Measurements from ENCODE around the gene PINLYP. TPM values are rescaled to one million over a fixed set of nuclear protein-coding genes. Genes with fewer than 3 reads are reported as not detected.

The PINLYP gene
- total RNA-seq, 2 experiments from 2014 or later = 0.40 to 4.9 TPM

- Histone ChIP-seq H3K4me3 (ENCODE audit: low read depth, low read length, poor library complexity, severe bottlenecking) (no peak overlapping the region), H3K9me3 (ENCODE audit: low read length) (no peaks in the 10 kb centered on the region), H4K20me1 (ENCODE audit: insufficient read depth, low read length) (no peaks in the 10 kb centered on the region), H3K27ac (ENCODE audit: low read depth, low read length, poor library complexity, severe bottlenecking) (no peak overlapping the region), H3K36me3 (ENCODE audit: insufficient read depth, low read length) (no peaks in the 10 kb centered on the region), H3K4me1 (ENCODE audit: insufficient read depth, low read length, poor library complexity, severe bottlenecking) (peaks cover 12% of the 10 kb centered on the region), H3K9me2 (ENCODE audit: insufficient read depth, low read length) (no peaks in the 10 kb centered on the region), H3K4me2 (ENCODE audit: low read length) (no peak overlapping the region), H2AFZ (ENCODE audit: low read length) (no peak overlapping the region), H3K79me2 (ENCODE audit: insufficient read depth, low read depth, low read length) (peaks cover 8% of the 10 kb centered on the region; the same call in 1 of the 2 replicates)
- no peak for TF ChIP-seq EZH2phosphoT487 (IDR thresholded peaks at IDR 0.05; ENCODE audit: borderline replicate concordance, low read depth, low read length)
- no peak for TF ChIP-seq CTCF (conservative IDR thresholded peaks at IDR 0.05; ENCODE audit: low read length)
- CTCF ChIA-PET (ENCODE audit: unreplicated experiment) = no interaction called here
- intact Hi-C loops (cut with micrococcal nuclease; ENCODE audit: unreplicated experiment) = no loop called here
- POLR2A ChIA-PET = no interaction called here
- DNase-seq (ENCODE audit: low spot score) = no peak
- BruUV-seq (replicated peaks) = no TSS peak
These were observed 48.5 kb downstream of the PINLYP start for GRCh38 chr19:43623889-43624670.

GRCh38 chr19:43624933-43625332, 49.3 kb downstream of the PINLYP start:
- peak; percentile 92 for DNase-seq (ENCODE audit: low spot score)
- intact Hi-C loops (cut with micrococcal nuclease; ENCODE audit: unreplicated experiment) = no loop called here
- TF ChIP-seq EZH2phosphoT487 (IDR thresholded peaks at IDR 0.05; ENCODE audit: borderline replicate concordance, low read depth, low read length) (no peak), CTCF (conservative IDR thresholded peaks at IDR 0.05; ENCODE audit: low read length) (peak; percentile 69)
- Histone ChIP-seq H3K9me2 (ENCODE audit: insufficient read depth, low read length) (no peaks in the 10 kb centered on the region), H3K4me2 (ENCODE audit: low read length) (peak overlapping the region; percentile 16; the same call in 1 of the 2 replicates), H3K27ac (ENCODE audit: low read depth, low read length, poor library complexity, severe bottlenecking) (no peak overlapping the region), H3K4me1 (ENCODE audit: insufficient read depth, low read length, poor library complexity, severe bottlenecking) (peaks cover 12% of the 10 kb centered on the region), H3K9me3 (ENCODE audit: low read length) (no peaks in the 10 kb centered on the region), H2AFZ (ENCODE audit: low read length) (no peak overlapping the region), H3K79me2 (ENCODE audit: insufficient read depth, low read depth, low read length) (peaks cover 8% of the 10 kb centered on the region; the same call in 1 of the 2 replicates), H4K20me1 (ENCODE audit: insufficient read depth, low read length) (no peaks in the 10 kb centered on the region), H3K36me3 (ENCODE audit: insufficient read depth, low read length) (no peaks in the 10 kb centered on the region), H3K4me3 (ENCODE audit: low read depth, low read length, poor library complexity, severe bottlenecking) (no peak overlapping the region)
- CTCF ChIA-PET (ENCODE audit: unreplicated experiment) = no interaction called here
- no TSS peak for BruUV-seq (replicated peaks)
- POLR2A ChIA-PET = no interaction called here

- DNase-seq (ENCODE audit: low spot score) = no peak
- Histone ChIP-seq H3K79me2 (ENCODE audit: insufficient read depth, low read depth, low read length) (no peaks in the 10 kb centered on the region), H2AFZ (ENCODE audit: low read length) (no peak overlapping the region), H3K9me3 (ENCODE audit: low read length) (no peaks in the 10 kb centered on the region), H3K4me1 (ENCODE audit: insufficient read depth, low read length, poor library complexity, severe bottlenecking) (peaks cover under 1% of the 10 kb centered on the region), H4K20me1 (ENCODE audit: insufficient read depth, low read length) (no peaks in the 10 kb centered on the region), H3K4me3 (ENCODE audit: low read depth, low read length, poor library complexity, severe bottlenecking) (no peak overlapping the region), H3K4me2 (ENCODE audit: low read length) (no peak overlapping the region), H3K36me3 (ENCODE audit: insufficient read depth, low read length) (no peaks in the 10 kb centered on the region), H3K9me2 (ENCODE audit: insufficient read depth, low read length) (no peaks in the 10 kb centered on the region), H3K27ac (ENCODE audit: low read depth, low read length, poor library complexity, severe bottlenecking) (no peak overlapping the region)
- POLR2A ChIA-PET = no interaction called here
- no peak for TF ChIP-seq EZH2phosphoT487 (IDR thresholded peaks at IDR 0.05; ENCODE audit: borderline replicate concordance, low read depth, low read length)
- TF ChIP-seq CTCF (conservative IDR thresholded peaks at IDR 0.05; ENCODE audit: low read length) = no peak
- BruUV-seq (replicated peaks) = no TSS peak
- CTCF ChIA-PET (ENCODE audit: unreplicated experiment) = no interaction called here
- intact Hi-C loops (cut with micrococcal nuclease; ENCODE audit: unreplicated experiment) = no loop called here
These were observed 50.4 kb downstream of the PINLYP start for GRCh38 chr19:43625918-43626579.
